ENCODE measurements around the gene SEMA4D.

SEMA4D gene

GRCh38 chr9:89497978-89498851 is at the start of gene SEMA4D:
TSS of gene SEMA4D (minus strand) at chr9:89498113. CDS start at chr9:89405456, 92,657 bp downstream.
- DNase-seq: no peak

- DNase-seq: no peak
Observed at GRCh38 chr9:89547000-89547399, 49.1 kb upstream of the SEMA4D start.

GRCh38 chr9:89544279-89544661 is 46.4 kb upstream of the SEMA4D start:
- no peak for DNase-seq

GRCh38 chr9:89543621-89544278 is 45.8 kb upstream of the SEMA4D start:
- no peak for DNase-seq

GRCh38 chr9:89543111-89543510 is 45.2 kb upstream of the SEMA4D start:
- no peak for DNase-seq

- no peak for DNase-seq
Observed at GRCh38 chr9:89542401-89543021, 44.6 kb upstream of the SEMA4D start.

- DNase-seq: no peak
Observed at GRCh38 chr9:89541798-89542197, 43.9 kb upstream of the SEMA4D start.

- DNase-seq: no peak
Observed at GRCh38 chr9:89539374-89539773, 41.5 kb upstream of the SEMA4D start.

- DNase-seq: no peak
Observed at GRCh38 chr9:89538871-89539270, 41.0 kb upstream of the SEMA4D start.

GRCh38 chr9:89537166-89537565 is 39.3 kb upstream of the SEMA4D start:
- DNase-seq: no peak

- no peak for DNase-seq
Observed at GRCh38 chr9:89536600-89536999, 38.7 kb upstream of the SEMA4D start.

- DNase-seq: no peak
Observed at GRCh38 chr9:89536145-89536574, 38.2 kb upstream of the SEMA4D start.

GRCh38 chr9:89535461-89535860 is 37.5 kb upstream of the SEMA4D start:
- no peak for DNase-seq

GRCh38 chr9:89534515-89535287 is 36.8 kb upstream of the SEMA4D start:
- DNase-seq: no peak

GRCh38 chr9:89533411-89534095 is 35.6 kb upstream of the SEMA4D start:
- DNase-seq: no peak

- DNase-seq: no peak
Observed at GRCh38 chr9:89532944-89533343, 35.0 kb upstream of the SEMA4D start.

GRCh38 chr9:89532478-89532877 is 34.6 kb upstream of the SEMA4D start:
- no peak for DNase-seq

GRCh38 chr9:89531766-89532165 is 33.9 kb upstream of the SEMA4D start:
- no peak for DNase-seq

- DNase-seq: no peak
Observed at GRCh38 chr9:89530726-89531125, 32.8 kb upstream of the SEMA4D start.

GRCh38 chr9:89529243-89530035 is 31.5 kb upstream of the SEMA4D start:
- DNase-seq: no peak

GRCh38 chr9:89528540-89528939 is 30.6 kb upstream of the SEMA4D start:
- no peak for DNase-seq

GRCh38 chr9:89528131-89528530 is 30.2 kb upstream of the SEMA4D start:
- no peak for DNase-seq

Measured in NCI-H1694 treated with DMSO at 0.1 percent for 48 hours (cell line).